ENCODE results near the gene OR4X1.
"Not testable (repeated sequence)": the region's sequence is repeated elsewhere in the genome, so short reads cannot be mapped to it uniquely, and the experiment has no call there.

The OR4X1 gene

GRCh38 chr11:48263423-48263911, at the start of gene OR4X1:
OR4X1 (plus strand) TSS chr11:48263861; CDS start chr11:48263861, 0 bp downstream.
- H3K4me3 ChIP-seq (ENCODE audit: low read depth, low read length), result no peak within 1 kb of the TSS
- in situ Hi-C loops (cut with HindIII; ENCODE audit: low sequenced_read_pairs), result no loop called here
- TF ChIP-seq CTCF (IDR thresholded peaks at IDR 0.05; ENCODE audit: low read depth, low read length), result no peak

GRCh38 chr11:48216510-48216909, 47.2 kb upstream of the OR4X1 start, which contains the start of gene OR4B1:
OR4B1 (plus strand) TSS chr11:48216810; CDS start chr11:48216810, 0 bp downstream.
- in situ Hi-C loops (cut with HindIII; ENCODE audit: low sequenced_read_pairs), result no loop called here
- TF ChIP-seq CTCF (IDR thresholded peaks at IDR 0.05; ENCODE audit: low read depth, low read length), result no peak
- no peak for DNase-seq (ENCODE audit: low read depth, low spot score)
- H3K4me3 ChIP-seq (ENCODE audit: low read depth, low read length), result no peak within 1 kb of the TSS

More at GRCh38 chr11:48263423-48263911, at the start of gene OR4X1:
- DNase-seq (ENCODE audit: low read depth, low spot score), result no peak

- no peak for DNase-seq (ENCODE audit: low read depth, low spot score)
- in situ Hi-C loops (cut with HindIII; ENCODE audit: low sequenced_read_pairs), result no loop called here
- no peak for TF ChIP-seq CTCF (IDR thresholded peaks at IDR 0.05; ENCODE audit: low read depth, low read length)
- no peak overlapping the region for H3K4me3 ChIP-seq (ENCODE audit: low read depth, low read length)
These were observed 34.9 kb upstream of the OR4X1 start for GRCh38 chr11:48228761-48229160.

GRCh38 chr11:48230057-48230456, 33.6 kb upstream of the OR4X1 start:
- in situ Hi-C loops (cut with HindIII; ENCODE audit: low sequenced_read_pairs); DNase-seq (ENCODE audit: low read depth, low spot score); H3K4me3 ChIP-seq (ENCODE audit: low read depth, low read length): not testable (repeated sequence)

GRCh38 chr11:48237727-48238126, 25.9 kb upstream of the OR4X1 start:
- no peak for DNase-seq (ENCODE audit: low read depth, low spot score)
- TF ChIP-seq CTCF (IDR thresholded peaks at IDR 0.05; ENCODE audit: low read depth, low read length), result no peak
- no peak overlapping the region for H3K4me3 ChIP-seq (ENCODE audit: low read depth, low read length)
- in situ Hi-C loops (cut with HindIII; ENCODE audit: low sequenced_read_pairs), result no loop called here

- DNase-seq (ENCODE audit: low read depth, low spot score), result no peak
- in situ Hi-C loops (cut with HindIII; ENCODE audit: low sequenced_read_pairs), result no loop called here
These were observed 21.2 kb upstream of the OR4X1 start for GRCh38 chr11:48242501-48242900.

GRCh38 chr11:48244804-48245203, 18.9 kb upstream of the OR4X1 start, which contains the start of gene OR4X2:
OR4X2 (plus strand) TSS chr11:48245104; CDS start chr11:48245104, 0 bp downstream.
- in situ Hi-C loops (cut with HindIII; ENCODE audit: low sequenced_read_pairs), result no loop called here
- no peak within 1 kb of the TSS for H3K4me3 ChIP-seq (ENCODE audit: low read depth, low read length)
- TF ChIP-seq CTCF (IDR thresholded peaks at IDR 0.05; ENCODE audit: low read depth, low read length), result no peak
- no peak for DNase-seq (ENCODE audit: low read depth, low spot score)

More at GRCh38 chr11:48242501-48242900, 21.2 kb upstream of the OR4X1 start:
- no peak overlapping the region for H3K4me3 ChIP-seq (ENCODE audit: low read depth, low read length)
- TF ChIP-seq CTCF (IDR thresholded peaks at IDR 0.05; ENCODE audit: low read depth, low read length), result no peak
